Astrocyte (in vitro differentiated cells and primary cell): ENCODE results near the gene OCIAD1. TPM values are rescaled to one million over a fixed set of nuclear protein-coding genes. Genes with fewer than 3 reads are reported as not detected.

Source experiments
- DNase-seq: peaks from one replicate; pipeline ENCODE4 v3.0.0-alpha.2; 2010; ENCODE audit warnings: low read depth
- FAIRE-seq: peaks from 2 replicates; lab custom pipeline; 2011; peaks lifted over from hg19 to GRCh38; lab: Jason Lieb, UNC
- H2AFZ ChIP-seq: 2 replicates; pipeline ENCODE4 v1.6.0; 2012; ENCODE audit warnings: low read depth, low read length, inconsistent platforms
- H3K27ac ChIP-seq: 2 replicates; pipeline ENCODE4 v1.5.1; 2011; ENCODE audit warnings: low read depth, low read length, inconsistent platforms
- H3K27me3 ChIP-seq: 2 replicates; pipeline ENCODE4 v1.6.0; 2011; ENCODE audit warnings: low read length, inconsistent platforms; ENCODE audit not compliant: insufficient read depth
- H3K36me3 ChIP-seq: 2 replicates; pipeline ENCODE4 v1.5.1; 2011; ENCODE audit warnings: low read length, inconsistent platforms; ENCODE audit not compliant: insufficient read depth
- H3K4me1 ChIP-seq: 2 replicates; pipeline ENCODE4 v1.5.1; 2011; ENCODE audit warnings: low read length, inconsistent platforms; ENCODE audit not compliant: insufficient read depth
- H3K4me2 ChIP-seq: 2 replicates; pipeline ENCODE4 v1.6.0; 2012; ENCODE audit warnings: low read length, inconsistent platforms
- H3K4me3 ChIP-seq: 2 replicates; pipeline ENCODE4 v1.5.1; 2011; ENCODE audit warnings: low read depth, mild to moderate bottlenecking, low read length, inconsistent platforms; ENCODE audit not compliant: insufficient read depth
- H3K79me2 ChIP-seq: 2 replicates; pipeline ENCODE4 v1.6.0; 2012; ENCODE audit warnings: mild to moderate bottlenecking, low read length, inconsistent platforms; ENCODE audit not compliant: insufficient read depth
- H3K9ac ChIP-seq: 2 replicates; pipeline ENCODE4 v1.6.0; 2012; ENCODE audit warnings: mild to moderate bottlenecking, low read length, inconsistent platforms
- H3K9me3 ChIP-seq: 2 replicates; pipeline ENCODE4 v1.5.1; 2012; ENCODE audit warnings: low read depth, mild to moderate bottlenecking, low read length, inconsistent platforms; ENCODE audit not compliant: insufficient read depth
- H4K20me1 ChIP-seq: 2 replicates; pipeline ENCODE4 v1.6.0; 2012; ENCODE audit warnings: low read length, inconsistent platforms; ENCODE audit not compliant: insufficient read depth
- H3K27ac Mint-ChIP-seq: one replicate; pipeline ENCODE4 v1.8.0; 2021; ENCODE audit warnings: mild to moderate bottlenecking, mixed read lengths; ENCODE audit not compliant: unreplicated experiment
- H3K27me3 Mint-ChIP-seq: one replicate; pipeline ENCODE4 v1.8.0; 2021; ENCODE audit warnings: low read depth, mixed read lengths; ENCODE audit not compliant: unreplicated experiment
- H3K36me3 Mint-ChIP-seq: one replicate; pipeline ENCODE4 v1.8.0; 2021; ENCODE audit warnings: low read depth, mixed read lengths; ENCODE audit not compliant: unreplicated experiment
- H3K4me1 Mint-ChIP-seq: one replicate; pipeline ENCODE4 v1.8.0; 2021; ENCODE audit warnings: low read depth, mixed read lengths; ENCODE audit not compliant: unreplicated experiment
- H3K4me3 Mint-ChIP-seq: one replicate; pipeline ENCODE4 v1.8.0; 2021; ENCODE audit warnings: mild to moderate bottlenecking, moderate library complexity, mixed read lengths; ENCODE audit not compliant: unreplicated experiment
- H3K9me3 Mint-ChIP-seq: one replicate; pipeline ENCODE4 v1.8.0; 2021; ENCODE audit warnings: mild to moderate bottlenecking, mixed read lengths; ENCODE audit not compliant: unreplicated experiment
- CTCF ChIP-seq: IDR thresholded peaks from 2 replicates; pipeline ENCODE4 v1.5.1; 2011; ENCODE audit warnings: low read depth, mild to moderate bottlenecking, inconsistent platforms, low read length, moderate library complexity; ENCODE audit not compliant: insufficient read depth
- EZH2 ChIP-seq: IDR thresholded peaks from 2 replicates; pipeline ENCODE4 v1.6.1; 2012; ENCODE audit warnings: mild to moderate bottlenecking, low read length, inconsistent platforms; ENCODE audit not compliant: insufficient read depth
- total RNA-seq: library from RNA; stranded (reverse); gene quantifications from 2 replicates; pipeline ENCODE4 v1.2.1, GENCODE V29; 2021

Gene OCIAD1
- total RNA-seq, 1 donor from 2014 or later: 144 TPM

- Histone ChIP-seq H3K9ac (peak within 1 kb of the TSS; percentile 81), H3K9me3 (no peaks in the 10 kb centered on the region), H3K4me1 (peaks cover 40% of the 10 kb centered on the region), H3K36me3 (peaks cover 6% of the 10 kb centered on the region), H3K27ac (peak within 1 kb of the TSS; percentile 84), H3K27me3 (no peaks in the 10 kb centered on the region), H2AFZ (peak within 1 kb of the TSS; percentile 91), H3K79me2 (peaks cover 29% of the 10 kb centered on the region), H4K20me1 (no peaks in the 10 kb centered on the region), H3K4me3 (peak within 1 kb of the TSS; percentile 67), H3K4me2 (peak within 1 kb of the TSS; percentile 94)
- peak; percentile 49 for DNase-seq
- TF ChIP-seq EZH2: no peak
- TF ChIP-seq CTCF: no peak
- no peaks in the 10 kb centered on the region for H3K27me3 Mint-ChIP-seq
- H3K4me1 Mint-ChIP-seq: peaks cover 25% of the 10 kb centered on the region
- FAIRE-seq: no peak
- H3K9me3 Mint-ChIP-seq: no peaks in the 10 kb centered on the region
- no peaks in the 10 kb centered on the region for H3K36me3 Mint-ChIP-seq
- peak within 1 kb of the TSS; percentile 83 for H3K27ac Mint-ChIP-seq
- H3K4me3 Mint-ChIP-seq: peak within 1 kb of the TSS; percentile 86
Measured at GRCh38 chr4:48906206-48907173, 75.6 kb downstream of the OCIAD1 start, which contains the start of gene OCIAD2. Gene OCIAD2, minus strand, starts transcription at chr4:48906774. Its CDS starts 2,225 bp downstream, at chr4:48904549.

- TF ChIP-seq CTCF (no peak), EZH2 (no peak)
- H3K27ac Mint-ChIP-seq: peak overlapping the region; percentile 51
- H3K36me3 ChIP-seq: no peaks in the 10 kb centered on the region
- FAIRE-seq (no peak), DNase-seq (no peak)
- no peaks in the 10 kb centered on the region for H3K27me3 Mint-ChIP-seq
- peaks cover 23% of the 10 kb centered on the region for H3K79me2 ChIP-seq
- H3K4me1 ChIP-seq: peaks cover 41% of the 10 kb centered on the region
- H3K9me3 Mint-ChIP-seq: no peaks in the 10 kb centered on the region
- H3K9me3 ChIP-seq: no peaks in the 10 kb centered on the region
- no peaks in the 10 kb centered on the region for H4K20me1 ChIP-seq
- peaks cover 1% of the 10 kb centered on the region for H3K36me3 Mint-ChIP-seq
- H3K27me3 ChIP-seq: no peaks in the 10 kb centered on the region
- peaks cover 19% of the 10 kb centered on the region for H3K4me1 Mint-ChIP-seq
- H3K27ac ChIP-seq: no peak overlapping the region
- H3K4me2 ChIP-seq: no peak overlapping the region
- no peak overlapping the region for H3K4me3 ChIP-seq
- H3K9ac ChIP-seq: no peak overlapping the region
- no peak overlapping the region for H3K4me3 Mint-ChIP-seq
- H2AFZ ChIP-seq: no peak overlapping the region
Measured at GRCh38 chr4:48907706-48908477, 77.0 kb downstream of the OCIAD1 start.
